ENCODE measurements around the gene NEK10.
"Not testable (repeated sequence)": the region's sequence is repeated elsewhere in the genome, so short reads cannot be mapped to it uniquely, and the experiment has no call there.

NEK10 gene, protein sequence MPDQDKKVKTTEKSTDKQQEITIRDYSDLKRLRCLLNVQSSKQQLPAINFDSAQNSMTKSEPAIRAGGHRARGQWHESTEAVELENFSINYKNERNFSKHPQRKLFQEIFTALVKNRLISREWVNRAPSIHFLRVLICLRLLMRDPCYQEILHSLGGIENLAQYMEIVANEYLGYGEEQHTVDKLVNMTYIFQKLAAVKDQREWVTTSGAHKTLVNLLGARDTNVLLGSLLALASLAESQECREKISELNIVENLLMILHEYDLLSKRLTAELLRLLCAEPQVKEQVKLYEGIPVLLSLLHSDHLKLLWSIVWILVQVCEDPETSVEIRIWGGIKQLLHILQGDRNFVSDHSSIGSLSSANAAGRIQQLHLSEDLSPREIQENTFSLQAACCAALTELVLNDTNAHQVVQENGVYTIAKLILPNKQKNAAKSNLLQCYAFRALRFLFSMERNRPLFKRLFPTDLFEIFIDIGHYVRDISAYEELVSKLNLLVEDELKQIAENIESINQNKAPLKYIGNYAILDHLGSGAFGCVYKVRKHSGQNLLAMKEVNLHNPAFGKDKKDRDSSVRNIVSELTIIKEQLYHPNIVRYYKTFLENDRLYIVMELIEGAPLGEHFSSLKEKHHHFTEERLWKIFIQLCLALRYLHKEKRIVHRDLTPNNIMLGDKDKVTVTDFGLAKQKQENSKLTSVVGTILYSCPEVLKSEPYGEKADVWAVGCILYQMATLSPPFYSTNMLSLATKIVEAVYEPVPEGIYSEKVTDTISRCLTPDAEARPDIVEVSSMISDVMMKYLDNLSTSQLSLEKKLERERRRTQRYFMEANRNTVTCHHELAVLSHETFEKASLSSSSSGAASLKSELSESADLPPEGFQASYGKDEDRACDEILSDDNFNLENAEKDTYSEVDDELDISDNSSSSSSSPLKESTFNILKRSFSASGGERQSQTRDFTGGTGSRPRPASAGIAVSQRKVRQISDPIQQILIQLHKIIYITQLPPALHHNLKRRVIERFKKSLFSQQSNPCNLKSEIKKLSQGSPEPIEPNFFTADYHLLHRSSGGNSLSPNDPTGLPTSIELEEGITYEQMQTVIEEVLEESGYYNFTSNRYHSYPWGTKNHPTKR

DNA sequence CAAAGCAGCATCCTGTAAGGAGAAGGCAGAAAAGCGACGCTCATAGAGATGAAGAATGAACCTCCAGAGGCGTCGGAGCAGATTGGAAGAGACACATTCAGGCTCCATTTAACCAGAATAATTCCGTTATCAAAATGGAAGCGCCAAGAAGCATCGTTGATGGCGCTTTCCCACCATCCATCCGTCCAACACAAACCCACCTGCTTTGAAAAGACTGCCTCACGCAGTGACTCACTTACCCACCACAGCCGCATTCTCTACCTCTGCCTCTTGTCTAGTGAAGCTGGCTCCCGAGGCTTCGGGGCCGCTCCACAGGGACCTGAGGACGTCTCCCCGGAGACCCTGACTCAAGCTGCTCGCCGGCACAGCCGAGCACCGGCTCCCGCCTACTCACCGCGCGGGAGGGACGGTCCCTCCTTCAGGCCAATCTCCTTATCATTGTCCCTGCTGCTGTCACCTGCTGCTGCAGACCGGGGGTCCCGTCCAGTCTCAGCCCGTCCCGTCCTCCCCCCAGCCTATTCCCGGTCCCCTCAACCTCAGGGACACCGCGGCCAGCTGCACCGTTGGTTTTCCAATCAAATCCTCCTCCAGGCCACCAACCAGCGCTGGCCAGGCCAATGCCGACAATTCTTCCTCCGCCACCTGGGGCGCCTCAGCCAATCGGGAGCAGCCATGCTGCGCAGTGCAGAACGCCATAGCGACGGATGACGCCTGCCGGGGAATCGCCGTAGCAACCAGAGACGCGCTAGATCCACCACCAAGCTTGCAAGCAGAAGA is at the start of gene NEK10:
NEK10 (minus strand) TSS at position 553 of the 777 bp plus-strand sequence. CDS start 16,501 bp downstream, outside the sequence.
- no peak for DNase-seq

DNA sequence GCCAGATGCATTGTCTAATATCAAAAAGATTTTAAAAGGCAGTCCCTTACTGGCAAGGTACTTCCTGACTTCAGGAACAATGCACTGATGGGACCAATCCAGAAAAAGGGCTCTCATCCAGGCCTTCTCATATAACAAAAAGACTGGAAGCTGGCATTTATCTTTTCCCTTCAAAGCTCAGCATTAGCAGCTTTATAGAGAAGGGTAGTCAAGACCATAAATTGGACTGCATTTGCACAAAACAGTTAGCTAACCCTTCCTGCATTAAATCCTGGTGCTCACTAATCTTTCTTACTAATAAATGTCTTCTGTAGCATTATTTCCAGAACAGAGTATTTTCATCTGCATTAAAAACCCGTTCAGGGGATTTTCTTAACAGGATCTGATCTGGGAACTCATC is 46.0 kb upstream of the NEK10 start:
- DNase-seq, result no peak

DNA sequence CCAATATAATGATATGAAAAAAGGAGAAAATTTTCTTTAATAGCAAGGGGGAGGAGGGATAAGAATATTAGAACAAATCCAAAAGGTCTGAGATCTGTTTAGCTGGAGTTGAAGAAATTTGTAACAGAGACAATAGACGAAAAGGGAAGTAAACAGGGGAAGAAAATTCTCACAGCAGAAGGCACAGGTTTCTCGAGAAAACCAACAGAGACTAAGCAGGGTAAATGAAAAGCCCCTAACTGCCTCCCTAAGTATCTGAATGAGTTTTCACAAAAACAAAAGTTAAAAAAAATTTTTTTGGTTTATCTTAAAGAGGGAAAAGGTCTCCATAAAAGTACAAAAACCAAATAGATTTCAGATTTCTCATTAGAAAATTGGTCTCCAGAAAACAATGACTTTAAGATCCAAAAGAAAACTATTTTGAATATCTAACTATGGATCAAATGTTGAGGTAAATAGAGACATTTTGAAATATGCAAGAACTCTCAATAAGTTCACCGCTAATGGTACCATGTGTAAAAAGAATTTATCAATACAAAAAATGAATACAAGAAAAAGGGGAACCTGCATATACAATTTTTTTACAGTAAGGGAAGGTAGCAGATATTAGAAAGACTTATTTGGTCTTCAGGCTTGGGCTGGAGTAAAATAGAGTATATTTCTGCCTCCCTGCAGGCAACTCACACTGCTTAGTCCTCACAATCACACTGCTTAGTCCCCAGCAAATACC is 23.9 kb upstream of the NEK10 start:
- no peak for DNase-seq

DNA sequence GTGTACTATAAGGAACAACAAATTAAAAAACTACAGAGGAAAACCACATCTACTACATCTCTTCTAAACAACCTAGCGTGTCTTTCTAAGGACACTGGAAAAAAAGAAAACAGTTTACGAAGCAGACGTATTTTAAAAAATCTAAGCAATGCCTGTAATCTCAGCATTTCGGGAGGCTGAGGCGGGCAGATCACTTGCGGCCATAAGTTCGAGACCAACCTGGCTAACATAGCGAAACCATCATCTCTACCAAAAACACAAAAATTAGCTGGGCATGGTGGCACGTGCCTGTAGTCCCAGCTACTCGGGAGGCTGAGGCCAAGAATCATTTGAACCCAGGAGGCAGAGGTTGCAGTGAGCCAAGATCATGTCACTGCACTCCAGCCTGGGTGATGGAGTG is 23.2 kb upstream of the NEK10 start:
- DNase-seq, result not testable (repeated sequence)

DNA sequence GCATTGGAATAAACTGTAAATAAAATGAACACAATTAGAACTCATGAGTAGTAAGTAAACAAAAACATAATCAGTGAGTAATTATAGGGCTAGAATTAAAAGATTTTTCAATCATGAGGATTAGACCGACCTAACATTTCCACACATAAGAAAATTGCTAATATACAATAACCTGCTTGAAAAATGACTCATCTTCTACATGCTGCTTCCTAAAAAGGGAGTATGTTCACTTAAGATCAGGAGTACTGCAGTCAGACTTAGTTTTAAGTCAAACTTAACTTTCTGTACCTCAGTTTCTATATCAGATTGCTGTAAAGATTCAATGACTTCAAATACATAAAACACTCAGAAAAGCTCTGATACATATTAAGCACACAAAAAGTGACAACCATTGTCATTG is 22.6 kb upstream of the NEK10 start:
- no peak for DNase-seq

DNA sequence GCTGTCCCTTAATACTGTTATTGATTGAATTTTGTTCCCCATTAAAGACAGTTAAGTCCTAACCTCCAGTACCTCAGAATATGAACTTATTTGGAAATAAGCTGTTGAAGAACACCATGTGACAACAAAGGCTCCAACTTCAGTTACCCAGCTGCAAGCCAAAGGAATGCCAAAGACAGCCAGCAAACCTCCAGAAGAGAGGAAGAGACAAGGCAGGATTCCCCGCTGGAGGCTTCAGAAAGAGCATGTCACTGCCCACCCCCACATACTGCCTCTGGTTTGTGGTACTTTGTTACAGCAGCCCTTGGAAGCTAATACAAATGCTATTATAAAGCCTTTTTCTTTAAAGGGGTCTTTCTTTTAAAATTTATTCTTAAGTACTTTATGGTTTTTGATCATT is 18.4 kb upstream of the NEK10 start:
- DNase-seq, result no peak

DNA sequence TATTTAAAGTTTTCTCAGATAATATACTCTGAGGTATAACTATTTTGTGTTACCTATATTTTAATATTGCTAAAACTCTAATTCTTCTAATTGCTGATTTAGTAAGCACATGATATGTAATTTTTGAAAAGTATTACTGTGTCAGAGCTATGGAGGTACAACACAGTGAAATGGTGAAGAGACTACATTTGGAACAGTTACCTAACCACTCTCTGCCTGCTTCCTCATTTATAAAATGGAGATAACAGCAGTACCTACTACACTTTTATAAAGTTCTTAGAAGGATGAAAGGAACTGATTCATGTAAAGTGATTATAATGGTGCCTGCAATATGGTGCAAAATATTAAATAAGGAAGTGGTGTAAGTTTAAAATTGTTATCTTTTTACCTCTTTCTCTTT is 16.3 kb upstream of the NEK10 start:
- no peak for DNase-seq

DNA sequence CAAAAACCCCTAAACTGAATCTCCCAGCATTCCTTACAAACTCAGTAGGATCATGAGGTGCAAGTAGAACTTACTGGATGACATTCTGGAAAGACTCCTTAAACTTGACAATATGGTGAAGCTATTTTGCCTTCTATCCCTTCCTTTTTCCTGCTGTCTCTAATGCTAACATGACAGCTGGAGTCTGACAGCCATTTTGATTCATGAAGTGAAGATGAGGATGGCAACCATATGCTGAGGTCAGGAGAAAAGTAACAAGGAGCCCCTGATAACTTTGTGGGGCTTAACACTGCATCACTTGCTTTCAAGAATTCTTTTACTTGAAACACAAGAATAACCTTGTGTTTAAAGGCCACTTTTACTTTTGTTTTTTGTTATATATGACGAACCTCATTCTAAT is 15.0 kb upstream of the NEK10 start:
- DNase-seq, result no peak

DNA sequence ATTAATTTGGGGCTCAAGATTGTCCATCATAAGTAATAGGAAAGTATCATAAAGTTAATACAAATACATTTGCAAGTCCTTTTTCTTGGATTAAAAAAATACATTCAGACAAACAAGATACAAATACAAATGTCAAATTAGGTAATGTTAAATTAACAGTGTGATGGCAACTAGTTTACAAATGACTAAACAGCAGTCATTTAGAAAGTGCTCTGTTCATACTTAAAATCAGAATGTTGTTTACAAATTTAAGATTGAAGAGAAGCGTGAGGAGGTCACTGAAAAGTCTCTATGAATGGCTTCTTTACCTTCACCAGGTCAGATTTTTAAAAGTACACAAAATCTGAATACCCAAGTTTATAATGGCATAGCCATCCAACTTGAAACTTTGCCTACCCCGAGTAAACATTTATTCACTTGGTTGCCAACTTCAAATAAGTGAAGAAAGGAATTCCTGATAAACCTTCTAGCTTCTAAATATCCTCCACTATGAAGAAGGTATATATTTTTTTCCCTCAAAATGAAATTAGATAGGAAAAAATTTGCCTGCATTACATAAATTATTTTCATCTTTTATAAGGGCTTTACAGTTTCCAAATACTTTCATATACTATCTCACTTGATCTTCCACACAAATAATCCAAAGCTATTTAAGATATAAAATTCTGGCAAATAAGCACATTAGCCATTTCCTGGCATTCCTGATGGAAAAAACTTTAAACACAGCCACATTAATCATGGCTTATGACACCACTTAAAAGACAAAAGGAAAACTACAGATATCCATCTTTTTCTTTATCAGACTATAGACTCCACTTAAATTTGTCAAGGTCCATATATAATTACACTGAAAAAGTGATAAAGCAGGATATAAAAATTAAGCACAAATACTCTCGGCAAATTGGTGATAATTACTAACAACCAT is 11.5 kb upstream of the NEK10 start:
- DNase-seq, result no peak

DNA sequence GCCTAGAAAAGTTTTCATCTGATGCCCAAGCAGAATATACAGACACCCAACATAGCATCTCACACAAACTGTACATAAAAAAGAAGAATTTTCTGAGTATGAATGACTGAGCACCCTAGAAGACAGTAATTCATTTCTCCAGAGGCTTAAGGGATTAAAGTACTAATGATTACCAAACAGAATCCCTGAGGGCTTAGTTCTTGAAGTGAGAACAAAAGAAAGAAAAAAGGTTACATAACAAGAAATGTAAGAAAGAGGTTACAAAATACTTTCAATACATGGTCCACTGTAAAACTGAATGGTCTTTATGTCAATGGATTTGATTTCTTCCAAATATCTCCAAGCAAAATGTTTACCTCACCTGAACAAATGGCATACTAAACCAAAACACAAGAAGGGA is 9.1 kb upstream of the NEK10 start:
- DNase-seq, result no peak

DNA sequence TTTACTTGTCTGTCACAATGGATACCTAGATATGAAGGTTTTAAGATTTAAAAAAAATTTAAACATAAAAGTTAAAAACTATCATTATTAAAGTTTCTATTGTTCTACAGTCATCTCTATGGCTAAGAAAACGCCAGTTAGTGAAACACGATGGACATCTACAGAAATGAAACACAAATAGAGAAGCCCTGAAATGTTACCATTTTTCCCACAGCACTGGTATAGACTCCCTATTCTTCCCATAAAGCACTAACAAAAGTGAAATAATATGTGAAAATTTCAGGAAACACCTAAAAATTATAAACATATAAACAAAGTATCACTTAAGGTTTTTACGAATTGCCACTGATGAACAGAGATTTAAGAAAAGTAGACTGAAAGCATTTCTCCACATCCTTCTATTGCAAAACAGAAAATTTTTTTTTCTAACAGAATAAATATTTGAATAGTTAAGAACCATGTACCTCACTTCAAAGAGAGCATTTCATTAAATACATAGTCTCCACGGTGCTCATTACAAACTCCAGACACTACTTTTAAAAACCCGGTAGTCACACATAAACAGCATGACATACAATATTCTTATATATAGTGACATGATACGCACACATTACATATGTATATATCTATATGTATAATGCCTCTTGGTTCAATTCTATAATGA is 7.1 kb upstream of the NEK10 start:
- no peak for DNase-seq

DNA sequence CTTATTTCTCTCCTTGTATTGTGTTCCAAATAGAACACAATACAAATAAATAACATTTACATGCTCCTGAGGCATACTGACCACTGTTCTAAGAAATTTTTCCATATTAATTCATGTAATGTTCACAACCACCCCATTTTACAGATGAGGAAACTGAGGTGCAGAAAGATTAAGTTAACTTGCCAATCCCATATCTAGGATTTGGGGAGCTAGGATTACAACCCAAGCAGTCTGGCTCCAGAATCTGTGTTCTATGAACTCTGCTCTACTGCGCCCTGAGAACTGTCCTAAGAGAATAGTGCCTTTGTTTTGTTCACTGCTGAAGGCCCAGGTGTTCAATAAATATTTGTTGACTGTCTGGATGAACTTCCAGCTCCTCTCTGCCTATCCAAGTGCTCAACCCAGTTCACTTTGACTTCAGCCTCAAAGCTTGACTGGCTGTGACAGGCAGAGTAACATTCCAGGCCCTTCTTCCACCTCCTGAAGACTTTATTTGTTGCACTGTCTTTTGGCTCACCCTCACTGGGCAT is 3.1 kb downstream of the NEK10 start:
- no peak for DNase-seq

DNA sequence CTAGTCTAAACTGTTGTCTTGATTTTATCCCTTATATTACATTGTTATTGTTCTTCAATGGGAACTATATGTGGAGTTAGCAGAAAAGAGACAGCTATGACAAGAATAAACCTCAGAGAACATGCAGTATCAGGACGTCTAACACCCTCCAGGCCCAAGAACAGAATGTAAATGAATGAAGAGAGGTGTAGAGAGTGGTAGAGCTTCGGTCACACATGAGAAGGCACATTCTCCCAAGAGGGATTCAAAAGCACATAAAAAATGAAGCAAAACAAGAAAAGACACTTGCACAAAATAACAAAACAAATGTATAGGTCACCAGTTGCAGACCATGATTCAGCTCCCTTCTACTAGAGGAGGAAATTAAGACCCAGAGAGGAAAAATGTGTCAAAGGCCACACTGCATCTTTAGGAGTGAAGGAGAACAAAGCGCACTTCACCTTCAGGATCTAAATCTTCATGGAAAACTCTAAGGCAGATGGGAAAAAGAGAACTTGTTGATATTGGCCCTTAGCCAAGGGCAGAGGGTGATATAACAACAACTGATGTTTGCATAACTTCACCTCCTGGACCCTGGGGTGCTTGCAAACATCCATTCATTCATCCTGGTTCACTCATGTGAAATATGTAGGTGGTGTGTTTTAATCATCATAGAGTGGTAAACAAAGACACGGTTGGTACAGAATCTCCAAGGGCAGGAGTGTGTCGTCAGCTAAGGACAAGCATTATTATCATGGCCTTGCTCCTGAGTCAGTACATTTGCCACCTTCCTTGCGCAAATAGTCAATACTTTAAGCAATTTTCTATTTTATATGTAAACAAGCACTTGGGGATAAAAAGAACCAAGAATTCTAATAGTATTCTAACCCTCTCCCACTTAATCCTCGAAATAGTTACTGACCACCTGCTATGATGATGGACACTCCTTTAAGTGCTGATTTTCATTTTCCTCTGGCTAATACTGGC is 8.8 kb downstream of the NEK10 start:
- no peak for DNase-seq

DNA sequence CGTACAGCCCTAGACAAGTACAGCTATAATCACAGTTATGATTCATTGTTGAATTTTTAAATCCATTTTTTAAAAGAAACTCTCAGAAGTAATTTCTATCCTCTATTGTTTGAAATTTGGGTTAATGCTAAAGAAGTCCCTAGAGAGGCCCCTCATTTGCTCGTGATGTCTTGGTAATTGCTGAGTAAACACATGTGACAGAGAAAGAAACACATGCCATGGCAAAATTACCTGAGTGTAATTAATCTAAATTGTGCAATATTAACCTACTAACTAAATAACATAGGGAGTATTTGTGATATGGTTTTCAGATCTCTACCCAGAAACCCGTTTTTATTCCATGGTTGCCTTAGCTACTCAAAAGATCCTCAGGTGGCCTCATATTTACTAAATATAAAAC is 10.8 kb downstream of the NEK10 start:
- no peak for DNase-seq

DNA sequence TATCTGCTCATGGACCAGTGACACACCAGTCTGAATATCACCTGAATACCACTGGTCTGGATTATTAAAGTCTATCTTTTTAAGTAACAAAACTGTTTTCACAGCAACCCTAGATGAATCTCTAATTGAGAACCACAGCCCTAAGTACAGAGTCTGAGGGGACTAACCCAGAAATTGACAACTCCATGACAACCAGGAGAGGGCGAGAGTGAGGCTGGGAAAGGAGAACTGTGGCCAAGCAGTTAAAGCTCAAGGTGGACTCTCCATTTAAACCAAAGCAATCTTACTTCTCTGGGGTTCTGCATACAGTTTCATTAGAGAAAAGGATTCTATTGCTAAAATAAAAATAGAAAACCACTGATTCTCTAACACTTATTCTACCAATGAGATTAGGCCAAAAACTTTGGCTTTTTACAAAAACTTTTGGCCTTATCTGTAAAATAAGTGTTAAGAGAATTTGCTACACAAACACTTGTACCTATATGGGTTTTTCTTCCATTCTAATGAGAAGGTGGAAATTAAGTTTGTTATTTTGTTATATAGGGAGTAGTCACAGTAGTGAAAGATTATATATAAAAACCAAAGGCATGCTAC is 11.4 kb downstream of the NEK10 start:
- DNase-seq, result no peak

DNA sequence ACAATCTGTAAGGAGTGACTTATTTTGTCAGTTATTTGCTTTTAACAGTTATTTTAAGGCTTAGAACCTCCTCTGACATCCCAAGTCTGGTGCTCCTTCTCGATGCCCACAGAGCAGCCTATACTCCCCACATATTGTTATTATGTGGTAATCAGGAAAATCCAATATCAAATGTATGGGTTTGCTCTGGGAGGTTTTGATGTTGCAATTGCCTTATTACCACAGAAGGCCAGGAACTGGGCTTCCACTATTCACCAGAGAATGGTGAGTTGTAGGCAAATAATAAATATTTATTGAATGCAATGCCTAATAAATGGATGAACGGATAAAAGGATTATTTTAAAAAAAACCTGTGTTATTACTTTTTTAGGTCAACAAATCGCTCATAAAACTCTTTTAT is 12.2 kb downstream of the NEK10 start:
- DNase-seq, result no peak

DNA sequence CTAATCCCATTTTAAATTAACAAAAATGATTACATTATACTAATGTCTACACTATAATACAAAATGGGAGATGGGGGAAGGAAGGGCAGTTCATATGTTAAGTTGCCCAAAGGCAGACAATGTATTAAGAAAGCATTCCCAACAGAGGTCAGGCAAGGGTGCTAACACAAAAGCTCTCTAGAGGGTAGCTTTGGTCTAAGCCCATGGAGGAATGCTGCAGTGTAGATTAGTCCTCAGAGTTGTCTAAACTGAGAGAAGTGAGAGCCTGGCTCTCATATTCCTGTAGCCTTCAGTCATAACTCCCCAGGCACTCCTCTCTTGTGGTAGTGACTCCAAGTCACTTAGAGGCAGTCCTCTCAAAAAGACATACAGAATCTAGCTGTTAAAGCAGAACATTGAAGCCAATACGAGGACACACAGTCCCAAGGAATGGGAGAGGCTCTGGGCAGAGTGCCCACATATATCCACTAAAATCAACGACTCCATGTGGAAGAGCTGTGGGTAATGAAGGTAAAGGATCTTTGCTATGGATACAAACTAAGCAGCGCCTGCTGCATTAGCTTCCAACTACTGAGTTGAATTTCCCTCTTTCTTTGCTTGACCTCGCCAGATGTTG is 14.5 kb downstream of the NEK10 start:
- DNase-seq, result no peak

DNA sequence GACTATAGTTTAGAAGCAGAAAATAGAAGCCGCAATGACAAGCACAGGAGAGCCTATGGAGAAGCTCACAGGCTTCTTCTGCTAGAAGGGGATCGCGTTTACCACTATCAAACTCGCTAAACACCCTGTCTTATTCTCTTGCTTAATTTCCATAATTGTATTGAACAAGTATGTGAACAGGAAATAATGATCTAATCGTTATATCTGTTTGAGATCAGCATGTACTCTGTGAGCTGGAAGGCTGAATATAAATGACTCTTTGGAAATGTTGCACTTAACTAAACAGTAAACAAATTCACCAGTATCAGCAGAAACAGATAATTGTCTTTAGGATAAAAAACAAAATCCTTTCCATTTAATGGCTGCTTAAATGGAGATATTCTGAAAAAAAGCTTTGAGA is 15.0 kb downstream of the NEK10 start:
- DNase-seq, result no peak

All from T1000 (cell line).